ENCODE data around the gene C15orf39. TPM values are rescaled to one million over a fixed set of nuclear protein-coding genes. Genes with fewer than 3 reads are reported as not detected.
"Not testable (repeated sequence)": the region's sequence is repeated elsewhere in the genome, so short reads cannot be mapped to it uniquely, and the experiment has no call there.

C15orf39 gene
- total RNA-seq, 1 donor: 8.1 TPM

DNA sequence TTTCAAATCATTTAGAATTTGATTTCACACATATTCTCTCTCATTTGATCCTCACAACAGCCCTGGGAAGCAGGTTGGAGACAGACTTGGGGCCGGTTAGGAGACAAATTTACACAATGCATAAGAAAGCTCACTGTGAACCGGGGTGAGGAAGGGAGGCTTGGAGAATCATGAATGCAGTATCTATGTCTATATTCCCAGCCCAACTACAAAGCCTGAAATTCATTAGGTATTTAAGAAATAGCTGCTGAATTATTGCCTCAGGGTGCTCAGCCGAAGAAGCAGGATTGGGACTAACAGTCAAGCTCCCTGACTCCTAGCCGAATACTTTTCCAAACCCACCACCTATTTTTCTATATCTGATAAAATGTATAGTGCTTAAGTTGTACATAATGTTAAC is 48.0 kb downstream of the C15orf39 start:
- no peak for DNase-seq (ENCODE audit: low read depth)
- no peak overlapping the region for H3K4me3 ChIP-seq (ENCODE audit: low read depth, low read length)
- TF ChIP-seq, protein P1, sequence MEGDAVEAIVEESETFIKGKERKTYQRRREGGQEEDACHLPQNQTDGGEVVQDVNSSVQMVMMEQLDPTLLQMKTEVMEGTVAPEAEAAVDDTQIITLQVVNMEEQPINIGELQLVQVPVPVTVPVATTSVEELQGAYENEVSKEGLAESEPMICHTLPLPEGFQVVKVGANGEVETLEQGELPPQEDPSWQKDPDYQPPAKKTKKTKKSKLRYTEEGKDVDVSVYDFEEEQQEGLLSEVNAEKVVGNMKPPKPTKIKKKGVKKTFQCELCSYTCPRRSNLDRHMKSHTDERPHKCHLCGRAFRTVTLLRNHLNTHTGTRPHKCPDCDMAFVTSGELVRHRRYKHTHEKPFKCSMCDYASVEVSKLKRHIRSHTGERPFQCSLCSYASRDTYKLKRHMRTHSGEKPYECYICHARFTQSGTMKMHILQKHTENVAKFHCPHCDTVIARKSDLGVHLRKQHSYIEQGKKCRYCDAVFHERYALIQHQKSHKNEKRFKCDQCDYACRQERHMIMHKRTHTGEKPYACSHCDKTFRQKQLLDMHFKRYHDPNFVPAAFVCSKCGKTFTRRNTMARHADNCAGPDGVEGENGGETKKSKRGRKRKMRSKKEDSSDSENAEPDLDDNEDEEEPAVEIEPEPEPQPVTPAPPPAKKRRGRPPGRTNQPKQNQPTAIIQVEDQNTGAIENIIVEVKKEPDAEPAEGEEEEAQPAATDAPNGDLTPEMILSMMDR (IDR thresholded peaks at IDR 0.05; ENCODE audit: insufficient read depth, low read length): no peak

DNA sequence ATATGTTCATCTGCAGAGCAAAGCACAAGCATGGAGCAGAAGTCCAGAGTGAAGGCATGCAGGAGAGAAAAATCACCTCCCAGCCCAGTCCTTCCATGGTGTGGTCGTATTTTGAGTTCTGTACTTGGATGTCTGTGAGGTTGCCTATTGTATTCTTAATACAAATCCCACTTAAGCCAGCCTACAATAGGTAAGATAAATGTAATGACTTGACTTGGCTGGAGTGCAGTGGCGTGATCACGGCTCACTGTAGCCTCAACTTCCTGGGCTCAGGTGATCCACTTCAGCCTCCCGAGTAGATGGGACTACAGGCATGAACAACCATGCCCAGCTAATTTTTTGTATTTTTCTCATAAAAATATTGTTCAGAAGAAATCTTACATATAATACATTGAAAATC is 49.7 kb downstream of the C15orf39 start:
- not testable (repeated sequence) for DNase-seq (ENCODE audit: low read depth)

DNA sequence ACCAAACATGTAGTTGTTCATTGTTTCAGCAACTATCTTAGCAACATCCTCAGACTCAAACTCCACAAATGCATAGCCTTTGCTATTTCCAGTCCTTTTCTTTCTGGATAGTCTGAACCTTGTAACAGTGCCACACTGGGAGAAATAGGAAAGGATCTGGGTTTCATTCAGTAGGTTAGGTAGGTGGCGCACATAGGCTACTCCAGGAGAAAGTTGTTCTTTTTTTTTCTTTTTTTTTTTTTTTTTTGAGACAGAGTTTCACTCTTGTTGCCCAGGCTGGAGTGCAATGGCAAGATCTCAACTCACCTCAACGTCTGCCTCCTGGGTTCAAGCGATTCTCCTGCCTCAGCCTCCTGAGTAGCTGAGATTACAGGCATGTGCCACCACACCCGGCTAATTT is 50.6 kb downstream of the C15orf39 start:
- H3K4me3 ChIP-seq (ENCODE audit: low read depth, low read length); DNase-seq (ENCODE audit: low read depth): not testable (repeated sequence)

More for the DNA sequence above, 49.7 kb downstream of the C15orf39 start:
- H3K4me3 ChIP-seq (ENCODE audit: low read depth, low read length): not testable (repeated sequence)

DNA sequence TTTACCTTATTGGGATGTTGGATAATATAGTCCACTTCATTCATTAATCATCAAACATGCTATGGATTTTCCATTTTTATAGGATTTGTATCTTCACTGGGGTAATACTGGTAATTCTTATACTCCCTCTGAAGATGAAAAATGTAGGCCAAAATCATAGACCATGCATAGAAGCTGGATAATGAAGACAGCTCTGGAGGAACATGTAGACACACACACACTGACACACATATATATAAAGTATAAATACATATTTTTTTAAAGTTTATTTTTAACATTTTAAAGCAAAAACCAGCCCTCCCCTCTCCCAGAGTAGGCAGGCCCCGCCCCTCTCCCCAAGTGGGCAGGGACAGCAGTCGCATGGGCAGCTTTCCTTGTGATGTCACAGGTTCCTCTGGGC is 56.4 kb downstream of the C15orf39 start, which contains the start of gene GOLGA6C:
TSS of gene GOLGA6C (plus strand) at position 301 of the 400 bp plus-strand sequence. CDS start 265 bp downstream, outside the sequence.
- not testable (repeated sequence) for DNase-seq (ENCODE audit: low read depth); H3K4me3 ChIP-seq (ENCODE audit: low read depth, low read length)

DNA sequence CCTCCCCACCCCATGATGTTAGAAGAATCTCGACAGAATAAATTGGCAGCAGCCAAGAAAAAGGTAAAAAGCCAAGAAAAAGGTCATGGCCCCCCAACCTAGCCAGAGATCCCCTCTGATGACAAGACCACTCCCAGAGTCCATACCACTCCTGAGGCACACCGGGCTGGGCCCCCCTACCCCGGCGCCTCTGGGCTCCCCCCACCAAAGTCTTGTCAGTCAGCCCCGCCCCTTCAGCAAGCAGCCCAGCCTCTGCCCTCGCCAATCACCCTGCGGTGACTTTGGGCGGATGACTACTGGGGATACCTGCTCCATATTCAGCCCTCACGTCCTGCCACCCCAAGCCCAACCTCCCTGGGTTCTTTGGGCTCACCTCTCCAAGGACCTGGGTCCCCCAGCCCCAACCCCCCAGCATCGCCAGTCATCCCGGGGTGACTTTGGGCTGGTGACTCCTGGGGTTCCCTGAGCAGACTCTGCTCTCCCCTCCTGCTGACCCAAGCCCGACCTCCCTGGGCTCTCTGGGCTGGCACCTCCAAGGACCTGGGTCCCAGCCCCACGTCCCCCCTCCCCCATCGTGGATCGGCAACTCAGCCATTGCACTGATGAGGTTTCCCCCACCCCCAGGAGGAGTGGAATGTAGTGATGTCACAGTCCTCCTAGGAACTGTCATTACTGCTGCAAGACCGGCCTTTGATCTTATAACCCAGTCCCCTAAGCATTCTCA is 57.1 kb downstream of the C15orf39 start:
- DNase-seq (ENCODE audit: low read depth): not testable (repeated sequence)

DNA sequence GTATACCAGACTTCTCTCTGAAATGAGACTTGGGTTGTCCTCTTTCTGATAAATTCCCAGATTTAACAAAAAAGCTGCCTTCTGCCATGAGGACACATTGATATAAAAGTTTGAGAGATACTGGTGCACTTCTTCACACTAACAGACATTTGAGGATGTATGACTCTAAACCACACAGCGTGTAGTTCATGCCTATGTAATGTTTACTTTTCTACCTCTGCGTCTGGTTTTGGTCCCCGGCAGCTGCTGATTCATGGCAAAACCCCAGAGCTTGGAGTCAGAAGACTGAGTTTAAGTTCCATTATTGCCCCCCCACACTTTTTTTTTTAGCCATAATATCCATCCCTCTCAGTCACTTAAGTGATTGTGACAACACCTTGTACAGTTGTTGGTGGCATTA is 58.2 kb downstream of the C15orf39 start:
- DNase-seq (ENCODE audit: low read depth); H3K4me3 ChIP-seq (ENCODE audit: low read depth, low read length): not testable (repeated sequence)

More for the DNA sequence above, 57.1 kb downstream of the C15orf39 start:
- not testable (repeated sequence) for H3K4me3 ChIP-seq (ENCODE audit: low read depth, low read length)

Small RNA genes within 50 kb of the gene (small RNA-seq; reads per million reads assigned to genes)
- not detected for gene AC068338.1

Other genes starting within 250 kb of the C15orf39 start
- 4.1 and 8.8 TPM in 2 replicates for gene RPP25, start 245.1 kb upstream of the C15orf39 start, total RNA-seq (ENCODE audit: low replicate concordance)
- 1.1 and 2.2 TPM in 2 replicates for gene SCAMP5, start 206.3 kb upstream of the C15orf39 start, total RNA-seq (ENCODE audit: low replicate concordance)
- 2.5 and 11.8 TPM in 2 replicates for gene PPCDC, start 178.3 kb upstream of the C15orf39 start, total RNA-seq (ENCODE audit: low replicate concordance)
- not detected in 2 replicates for gene GOLGA6C, start 56.5 kb downstream of the C15orf39 start, total RNA-seq (ENCODE audit: low replicate concordance)
- gene GOLGA6D, start 81.0 kb downstream of the C15orf39 start, total RNA-seq (ENCODE audit: low replicate concordance): not detected in 2 replicates
- gene COMMD4, start 134.2 kb downstream of the C15orf39 start, total RNA-seq (ENCODE audit: low replicate concordance): 54.1 and 66.8 TPM in 2 replicates
- 3.5 and 3.8 TPM in 2 replicates for gene NEIL1, start 145.2 kb downstream of the C15orf39 start, total RNA-seq (ENCODE audit: low replicate concordance)
- gene MAN2C1, start 166.7 kb downstream of the C15orf39 start, total RNA-seq (ENCODE audit: low replicate concordance): 92.6 and 113 TPM in 2 replicates
- 37.3 and 52.9 TPM in 2 replicates for gene SIN3A, start 249.8 kb downstream of the C15orf39 start, total RNA-seq (ENCODE audit: low replicate concordance)